ENCODE measurements around the gene PDE5A.
"Not testable (repeated sequence)": the region's sequence is repeated elsewhere in the genome, so short reads cannot be mapped to it uniquely, and the experiment has no call there.

PDE5A gene

GRCh38 chr4:119643306-119644042 lies 14.9 kb upstream of the PDE5A start:
- DNase-seq: no peak

GRCh38 chr4:119641765-119642164 lies 13.2 kb upstream of the PDE5A start:
- no peak for DNase-seq

GRCh38 chr4:119638359-119638758 lies 9.8 kb upstream of the PDE5A start:
- no peak for DNase-seq

GRCh38 chr4:119636851-119637250 lies 8.2 kb upstream of the PDE5A start:
- not testable (repeated sequence) for DNase-seq

GRCh38 chr4:119632216-119632615 lies 3.6 kb upstream of the PDE5A start:
- DNase-seq: no peak

- DNase-seq: no peak
These were observed 503 bp upstream of the PDE5A start for GRCh38 chr4:119629142-119629471.

- DNase-seq: no peak
These were observed 1.0 kb downstream of the PDE5A start for GRCh38 chr4:119627267-119628255.

- DNase-seq: no peak
These were observed 1.7 kb downstream of the PDE5A start for GRCh38 chr4:119626943-119627266.

GRCh38 chr4:119626420-119626819 lies 2.2 kb downstream of the PDE5A start:
- DNase-seq: no peak

GRCh38 chr4:119625761-119626160 lies 2.8 kb downstream of the PDE5A start:
- no peak for DNase-seq

- no peak for DNase-seq
These were observed 4.2 kb downstream of the PDE5A start for GRCh38 chr4:119624356-119624755.

GRCh38 chr4:119623025-119623424 lies 5.6 kb downstream of the PDE5A start:
- DNase-seq: no peak

GRCh38 chr4:119615068-119615719 lies 13.4 kb downstream of the PDE5A start:
- DNase-seq: no peak

- no peak for DNase-seq
These were observed 24.3 kb downstream of the PDE5A start for GRCh38 chr4:119604266-119604665.

GRCh38 chr4:119602366-119602765 lies 26.2 kb downstream of the PDE5A start:
- DNase-seq: no peak

- no peak for DNase-seq
These were observed 30.1 kb downstream of the PDE5A start for GRCh38 chr4:119598521-119598920.

- DNase-seq: no peak
These were observed 31.2 kb downstream of the PDE5A start for GRCh38 chr4:119597377-119597776.

- DNase-seq: no peak
These were observed 34.9 kb downstream of the PDE5A start for GRCh38 chr4:119593698-119594097.

- no peak for DNase-seq
These were observed 35.8 kb downstream of the PDE5A start for GRCh38 chr4:119592830-119593229.

- no peak for DNase-seq
These were observed 39.4 kb downstream of the PDE5A start for GRCh38 chr4:119589165-119589564.

GRCh38 chr4:119587796-119588195 lies 40.8 kb downstream of the PDE5A start:
- no peak for DNase-seq

GRCh38 chr4:119585771-119586170 lies 42.8 kb downstream of the PDE5A start:
- no peak for DNase-seq

- DNase-seq: no peak
These were observed 47.3 kb downstream of the PDE5A start for GRCh38 chr4:119581190-119581873.
